CD4-positive, alpha-beta T cell (primary cell): ENCODE results near the gene YAE1. TPM values are rescaled to one million over a fixed set of nuclear protein-coding genes. Genes with fewer than 3 reads are reported as not detected.

Experiments used
- ATAC-seq: fragments of 200-7000 bp; cut with Tn5 transposase; one replicate; pipeline ENCODE4 v1.10.0; 2022; ENCODE audit warnings: mild to moderate bottlenecking; ENCODE audit not compliant: poor library complexity
- CTCF ChIA-PET: fragments of 350-600 bp; sonication (Branson Sonifier 250); formaldehyde crosslinking; loops from one replicate; lab custom pipeline; 2021; ENCODE audit warnings: antibody characterized with exemption, inconsistent platforms; lab: Charles Lee
- POLR2A ChIA-PET: fragments of 350-600 bp; sonication (Branson Sonifier 250); formaldehyde crosslinking; loops from one replicate; lab custom pipeline; 2021; ENCODE audit warnings: antibody characterized with exemption, inconsistent platforms; lab: Charles Lee
- DNase-seq, 14 experiments: peaks; one replicate each; pipeline ENCODE4 v3.0.0-alpha.2; 2013 to 2020; ENCODE audit warnings: mixed read lengths in 2 of 14
- H3K27ac ChIP-seq, 2 donors: one replicate each; pipeline versions ENCODE4 v1.5.1 to v1.7.0; 2013; ENCODE audit warnings: low read length in 2 of 2, low read depth in 1 of 2, mild to moderate bottlenecking in 1 of 2
- H3K27me3 ChIP-seq, 2 experiments: 1 replicate in 1 of 2; 2 replicates in 1 of 2; pipeline versions ENCODE4 v1.6.1 to v1.7.0; 2013; ENCODE audit warnings: low read length in 2 of 2, control low read depth in 1 of 2, mild to moderate bottlenecking in 1 of 2, moderate library complexity in 1 of 2; ENCODE audit not compliant: insufficient read depth in 2 of 2, control insufficient read depth in 1 of 2
- H3K36me3 ChIP-seq: one replicate; pipeline ENCODE4 v1.6.1; 2013; ENCODE audit warnings: low read length, control low read depth; ENCODE audit not compliant: insufficient read depth
- H3K4me1 ChIP-seq: one replicate; pipeline ENCODE4 v1.6.1; 2013; ENCODE audit warnings: low read length, control low read depth; ENCODE audit not compliant: insufficient read depth
- H3K4me3 ChIP-seq: one replicate; pipeline ENCODE4 v1.5.1; 2013; ENCODE audit warnings: mild to moderate bottlenecking, low read length, moderate library complexity
- H3K9me3 ChIP-seq, 2 experiments: 1 replicate in 1 of 2; 2 replicates in 1 of 2; pipeline versions ENCODE4 v1.6.1 to v1.7.0; 2013; ENCODE audit warnings: low read length in 2 of 2, mild to moderate bottlenecking in 2 of 2, control low read depth in 1 of 2, moderate library complexity in 1 of 2; ENCODE audit not compliant: control insufficient read depth in 1 of 2, insufficient read depth in 1 of 2
- H3K27ac Mint-ChIP-seq: one replicate; pipeline ENCODE4 v1.8.0; 2020; ENCODE audit warnings: mixed read lengths
- H3K27me3 Mint-ChIP-seq: one replicate; pipeline ENCODE4 v1.8.0; 2021; ENCODE audit warnings: mixed read lengths
- H3K36me3 Mint-ChIP-seq: one replicate; pipeline ENCODE4 v1.8.0; 2021; ENCODE audit warnings: low read depth, mixed read lengths
- H3K4me1 Mint-ChIP-seq: one replicate; pipeline ENCODE4 v1.8.0; 2021; ENCODE audit warnings: low read depth, mixed read lengths
- H3K4me3 Mint-ChIP-seq: one replicate; pipeline ENCODE4 v1.8.0; 2020; ENCODE audit warnings: mild to moderate bottlenecking, mixed read lengths
- H3K9me3 Mint-ChIP-seq: one replicate; pipeline ENCODE4 v1.8.0; 2020; ENCODE audit warnings: mixed read lengths
- CTCF ChIP-seq: fragments of 200-600 bp; IDR thresholded peaks from one replicate; pipeline ENCODE4 v1.8.0; 2022; ENCODE audit warnings: antibody characterized with exemption, mild to moderate bottlenecking
- intact Hi-C, 2 experiments: fragments of 100-400 bp; cut with DNase I in 1 of 2; cut with micrococcal nuclease in 1 of 2; formaldehyde crosslinking; loops; one replicate each; pipeline versions ENCODE4 v1.15.1 to v1.9.0; 2023 to 2025; cut with DNase I, micrococcal nuclease
- total RNA-seq, 174 experiments: library from RNA in 2 of 174; stranded (reverse) in 2 of 174; gene quantifications; one replicate each; pipeline ENCODE4 v1.2.3 and lab custom pipeline; 2021 to 2026

YAE1 gene
- total RNA-seq, 2 experiments from 2014 or later: 5.0 to 7.4 TPM

- Mint-ChIP-seq H3K9me3 (no peaks in the 10 kb centered on the region), H3K27me3 (no peaks in the 10 kb centered on the region), H3K36me3 (no peaks in the 10 kb centered on the region), H3K4me3 (no peak overlapping the region), H3K4me1 (no peaks in the 10 kb centered on the region), H3K27ac (no peak overlapping the region)
- CTCF ChIA-PET: no interaction called here
- DNase-seq: no peak
- no peaks in the 10 kb centered on the region for H3K4me1 ChIP-seq
- H3K9me3 ChIP-seq: no peaks in the 10 kb centered on the region
- H3K27ac ChIP-seq: no peak overlapping the region
- no peak for ATAC-seq
- H3K4me3 ChIP-seq: no peak overlapping the region
- no peak for TF ChIP-seq CTCF
- H3K27me3 ChIP-seq: no peaks in the 10 kb centered on the region
- no peaks in the 10 kb centered on the region for H3K36me3 ChIP-seq
- POLR2A ChIA-PET: no interaction called here
- intact Hi-C loops: no loop called here
Measured at GRCh38 chr7:39536951-39537350, 29.3 kb upstream of the YAE1 start.

DNA sequence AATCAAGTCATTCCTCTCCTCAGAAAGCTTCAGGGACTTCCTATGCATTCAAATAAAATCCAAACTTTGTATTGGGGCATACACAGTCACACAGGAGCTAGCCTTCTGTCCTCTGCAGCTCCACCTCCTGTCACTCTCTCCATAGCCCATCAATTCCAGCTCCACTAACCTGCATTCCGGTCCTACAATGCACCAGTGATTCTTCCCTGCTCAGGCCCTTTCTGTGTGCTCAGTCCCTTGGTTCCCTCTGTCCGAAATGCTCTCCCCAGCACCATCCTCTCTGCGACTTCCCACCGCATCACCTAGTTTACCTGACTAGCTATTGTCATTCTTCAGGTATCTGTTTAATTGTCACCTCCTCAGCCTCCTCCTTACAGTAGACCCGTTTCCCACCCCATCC lies 26.4 kb upstream of the YAE1 start:
- Mint-ChIP-seq H3K4me1 (no peaks in the 10 kb centered on the region), H3K36me3 (no peaks in the 10 kb centered on the region), H3K9me3 (no peaks in the 10 kb centered on the region), H3K4me3 (no peak overlapping the region), H3K27ac (no peak overlapping the region), H3K27me3 (no peaks in the 10 kb centered on the region)
- Histone ChIP-seq H3K4me1 (no peaks in the 10 kb centered on the region), H3K27me3 (no peaks in the 10 kb centered on the region), H3K4me3 (no peak overlapping the region), H3K27ac (no peak overlapping the region), H3K36me3 (no peaks in the 10 kb centered on the region), H3K9me3 (no peaks in the 10 kb centered on the region)
- intact Hi-C loops: no loop called here
- DNase-seq: no peak
- no peak for ATAC-seq
- no peak for TF ChIP-seq CTCF
- ChIA-PET CTCF (no interaction called here), POLR2A (no interaction called here)

GRCh38 chr7:39540320-39540719 lies 25.9 kb upstream of the YAE1 start:
- ChIA-PET POLR2A (no interaction called here), CTCF (no interaction called here)
- Mint-ChIP-seq H3K27me3 (no peaks in the 10 kb centered on the region), H3K36me3 (no peaks in the 10 kb centered on the region), H3K4me1 (no peaks in the 10 kb centered on the region), H3K4me3 (no peak overlapping the region), H3K9me3 (no peaks in the 10 kb centered on the region), H3K27ac (no peak overlapping the region)
- Histone ChIP-seq H3K36me3 (no peaks in the 10 kb centered on the region), H3K4me3 (no peak overlapping the region), H3K27ac (no peak overlapping the region), H3K9me3 (no peaks in the 10 kb centered on the region), H3K4me1 (no peaks in the 10 kb centered on the region), H3K27me3 (no peaks in the 10 kb centered on the region)
- intact Hi-C loops: no loop called here
- TF ChIP-seq CTCF: no peak
- DNase-seq (no peak), ATAC-seq (no peak)
